GM18867 (cell line): ENCODE results near the gene PLPPR4.
"Not testable (repeated sequence)": the region's sequence is repeated elsewhere in the genome, so short reads cannot be mapped to it uniquely, and the experiment has no call there.

Experiments used
- ATAC-seq: cut with Tn5 transposase; IDR thresholded peaks from one replicate; pipeline ENCODE4 v1.9.1; 2021; ENCODE audit warnings: mild to moderate bottlenecking, moderate library complexity; ENCODE audit not compliant: unreplicated experiment

The PLPPR4 gene

GRCh38 chr1:99266726-99267125 lies 2.4 kb downstream of the PLPPR4 start:
- no peak for ATAC-seq

- no peak for ATAC-seq
These were observed 3.7 kb downstream of the PLPPR4 start for GRCh38 chr1:99268021-99268420.

GRCh38 chr1:99269321-99269720 lies 5.0 kb downstream of the PLPPR4 start:
- ATAC-seq: no peak

DNA sequence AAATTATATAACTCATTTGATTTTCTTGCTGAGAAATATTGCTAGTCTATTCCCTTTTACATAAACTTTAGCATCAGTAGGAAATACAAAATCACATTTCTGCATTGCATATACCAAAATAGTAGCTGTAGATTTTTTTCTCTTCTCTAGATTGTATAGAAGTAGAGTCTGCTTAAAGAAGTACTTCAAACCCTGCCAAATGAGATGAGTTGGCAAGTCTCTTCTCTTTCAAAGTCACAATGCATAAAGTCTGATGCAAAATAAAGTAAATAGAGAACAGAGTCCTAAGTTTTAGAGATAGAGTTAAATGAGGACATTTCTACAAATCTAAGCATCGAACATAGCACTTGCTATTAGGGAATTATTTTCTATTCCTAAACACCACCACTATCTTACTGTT lies 6.4 kb downstream of the PLPPR4 start:
- no peak for ATAC-seq

DNA sequence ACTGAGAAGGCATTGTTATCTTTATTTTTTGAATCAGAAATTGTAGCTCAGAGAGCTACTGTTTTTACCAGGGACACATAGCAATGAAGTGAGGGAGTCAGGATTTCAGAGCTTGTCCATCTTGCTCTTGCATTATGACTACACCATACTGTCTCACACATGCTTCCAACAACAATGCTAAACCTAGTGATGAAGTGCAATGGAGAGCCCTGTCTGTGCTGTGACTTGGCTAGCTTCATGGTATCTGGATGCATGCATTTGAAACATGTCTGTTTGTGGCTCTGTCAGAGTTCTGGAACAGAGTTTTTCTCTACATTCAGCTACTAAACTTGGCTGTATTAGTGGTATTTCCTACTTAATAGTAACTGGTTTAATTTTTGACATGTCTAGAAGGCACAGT lies 7.0 kb downstream of the PLPPR4 start:
- no peak for ATAC-seq

DNA sequence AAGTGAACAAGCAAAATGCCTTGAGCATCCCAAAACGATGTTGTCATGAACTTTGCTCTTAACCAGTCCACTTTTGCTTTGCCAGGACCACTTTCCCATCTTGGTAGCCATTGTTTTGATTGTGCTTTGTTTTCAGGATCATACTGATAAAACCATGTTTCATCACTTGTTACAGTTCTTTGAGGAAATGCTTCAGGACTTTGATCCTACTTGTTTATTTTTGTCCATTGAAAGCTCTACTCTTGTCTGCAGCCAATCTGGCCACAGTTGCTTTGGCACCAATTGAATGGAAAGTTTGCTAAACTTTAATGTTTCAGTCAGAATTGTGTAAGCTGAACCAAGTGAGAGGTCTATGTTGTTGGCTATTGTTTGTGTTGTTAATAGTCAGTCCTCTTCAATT lies 12.8 kb downstream of the PLPPR4 start:
- ATAC-seq: no peak

DNA sequence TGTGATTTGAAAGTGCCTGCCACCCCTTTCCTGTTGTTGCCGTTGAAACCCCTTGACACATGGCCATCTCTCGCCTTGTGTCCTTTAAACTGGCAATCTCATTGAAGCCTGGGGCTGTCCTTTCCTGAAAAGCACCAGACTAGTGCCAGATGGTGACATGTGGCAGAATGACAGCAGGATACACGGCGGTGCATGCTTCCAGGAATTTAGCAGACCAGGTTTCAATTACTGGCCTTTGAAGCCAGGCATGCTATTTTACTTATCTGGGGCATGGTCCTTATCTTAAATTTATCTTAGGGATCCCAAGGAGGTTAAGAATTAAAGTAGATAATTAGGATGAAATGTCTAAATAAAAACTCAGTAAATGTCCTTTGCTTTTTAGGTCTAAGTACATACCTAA lies 15.2 kb downstream of the PLPPR4 start:
- ATAC-seq: no peak

- ATAC-seq: no peak
These were observed 16.8 kb downstream of the PLPPR4 start for GRCh38 chr1:99281105-99281504.

GRCh38 chr1:99282536-99282935 lies 18.2 kb downstream of the PLPPR4 start:
- ATAC-seq: no peak

GRCh38 chr1:99283521-99283920 lies 19.2 kb downstream of the PLPPR4 start:
- not testable (repeated sequence) for ATAC-seq

DNA sequence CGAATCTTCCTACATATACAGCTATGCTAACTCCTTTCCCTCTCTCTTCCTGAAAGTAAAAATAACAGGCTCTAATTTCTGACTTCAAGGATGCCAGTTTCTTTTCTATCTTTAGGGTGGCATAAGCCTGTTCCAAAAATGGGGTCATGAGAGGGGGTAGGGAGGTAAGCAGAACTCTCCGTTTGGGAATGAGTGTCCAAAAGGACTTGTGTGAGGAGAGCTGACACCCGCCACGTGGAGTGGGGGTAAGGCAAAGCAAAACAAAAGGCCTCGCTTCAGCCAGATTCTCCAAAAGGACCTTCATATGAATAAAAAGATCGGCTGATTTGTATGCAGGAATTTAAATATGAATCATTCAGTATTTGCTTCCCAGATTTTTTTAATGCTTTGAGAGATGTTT lies 28.6 kb downstream of the PLPPR4 start:
- no peak for ATAC-seq

DNA sequence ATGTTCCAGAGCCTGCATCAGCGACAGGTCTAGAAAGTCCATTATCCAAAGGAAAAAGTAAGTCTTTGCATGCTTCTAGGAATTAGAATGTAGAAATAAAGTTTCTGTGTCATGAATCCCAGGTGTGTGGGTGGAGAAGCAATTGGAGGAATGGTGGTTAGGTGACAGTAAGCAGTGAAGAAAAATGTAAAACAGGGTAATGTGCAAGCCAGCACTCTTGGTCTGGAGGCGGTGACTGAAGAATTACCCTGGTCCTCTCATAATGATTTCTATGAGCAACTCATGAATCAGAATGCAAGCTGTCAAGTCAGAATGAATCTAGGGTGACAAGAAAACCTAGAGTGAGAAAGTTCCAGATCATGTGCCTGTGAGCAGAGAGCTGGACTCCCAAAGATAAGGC lies 33.6 kb downstream of the PLPPR4 start:
- no peak for ATAC-seq

DNA sequence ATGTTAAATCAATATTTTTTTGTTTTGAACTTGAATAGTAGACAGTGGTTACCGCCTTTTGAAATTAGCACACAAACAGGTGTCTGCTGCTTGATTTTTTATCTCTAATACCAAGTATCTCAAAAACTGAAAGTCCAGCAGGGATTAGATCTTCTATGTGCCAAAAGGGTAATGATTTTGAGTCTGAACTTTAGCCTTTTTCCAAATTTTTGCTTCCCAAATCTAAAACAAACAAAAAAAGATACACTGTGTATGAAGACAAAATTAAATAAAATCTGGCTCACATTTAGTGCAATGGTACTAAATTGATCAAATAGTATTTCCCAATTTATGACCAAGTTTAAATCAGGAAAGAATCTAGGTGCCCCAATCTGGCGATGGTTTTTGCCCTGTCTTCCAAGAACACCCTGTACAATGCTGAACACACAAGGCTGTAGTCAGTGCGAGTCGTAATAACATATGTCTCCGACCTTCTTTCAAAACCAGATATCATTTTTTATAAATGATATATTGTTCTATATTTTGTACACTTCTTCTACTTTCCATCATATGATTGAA lies 40.5 kb downstream of the PLPPR4 start:
- no peak for ATAC-seq

DNA sequence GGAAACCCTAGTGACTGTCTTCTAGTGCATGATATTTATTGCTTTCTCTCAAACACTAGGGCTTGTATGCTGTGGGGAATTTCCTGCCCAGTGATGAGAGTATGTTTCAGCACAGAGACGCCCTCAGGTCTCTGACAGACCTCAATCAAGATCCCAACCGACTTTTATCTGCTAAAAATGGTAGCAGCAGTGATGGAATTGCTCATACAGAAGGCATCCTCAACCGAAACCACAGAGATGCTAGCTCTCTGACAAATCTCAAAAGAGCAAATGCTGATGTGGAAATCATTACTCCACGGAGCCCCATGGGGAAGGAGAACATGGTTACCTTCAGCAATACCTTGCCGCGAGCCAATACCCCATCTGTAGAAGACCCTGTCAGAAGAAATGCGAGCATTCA lies 41.3 kb downstream of the PLPPR4 start:
- ATAC-seq: no peak

DNA sequence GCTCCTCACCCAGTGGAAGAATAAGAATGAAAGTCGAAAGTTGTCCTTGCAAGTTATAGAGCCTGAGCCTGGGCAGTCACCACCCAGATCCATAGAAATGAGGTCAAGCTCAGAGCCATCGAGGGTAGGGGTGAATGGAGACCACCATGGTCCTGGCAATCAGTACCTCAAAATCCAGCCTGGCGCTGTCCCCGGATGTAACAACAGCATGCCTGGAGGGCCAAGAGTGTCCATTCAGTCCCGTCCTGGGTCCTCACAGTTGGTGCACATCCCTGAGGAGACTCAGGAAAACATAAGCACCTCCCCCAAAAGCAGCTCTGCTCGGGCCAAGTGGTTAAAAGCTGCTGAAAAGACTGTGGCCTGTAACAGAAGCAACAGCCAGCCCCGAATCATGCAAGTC lies 41.8 kb downstream of the PLPPR4 start:
- no peak for ATAC-seq

DNA sequence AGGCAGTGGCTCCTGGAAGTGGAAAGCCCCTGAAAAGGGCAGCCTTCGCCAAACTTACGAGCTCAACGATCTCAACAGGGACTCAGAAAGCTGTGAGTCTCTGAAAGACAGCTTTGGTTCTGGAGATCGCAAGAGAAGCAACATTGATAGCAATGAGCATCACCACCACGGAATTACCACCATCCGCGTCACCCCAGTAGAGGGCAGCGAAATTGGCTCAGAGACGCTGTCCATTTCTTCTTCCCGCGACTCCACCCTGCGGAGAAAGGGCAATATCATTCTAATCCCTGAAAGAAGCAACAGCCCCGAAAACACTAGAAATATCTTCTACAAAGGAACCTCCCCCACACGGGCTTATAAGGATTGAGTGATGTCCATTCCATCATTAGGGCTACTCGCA lies 42.4 kb downstream of the PLPPR4 start:
- no peak for ATAC-seq

DNA sequence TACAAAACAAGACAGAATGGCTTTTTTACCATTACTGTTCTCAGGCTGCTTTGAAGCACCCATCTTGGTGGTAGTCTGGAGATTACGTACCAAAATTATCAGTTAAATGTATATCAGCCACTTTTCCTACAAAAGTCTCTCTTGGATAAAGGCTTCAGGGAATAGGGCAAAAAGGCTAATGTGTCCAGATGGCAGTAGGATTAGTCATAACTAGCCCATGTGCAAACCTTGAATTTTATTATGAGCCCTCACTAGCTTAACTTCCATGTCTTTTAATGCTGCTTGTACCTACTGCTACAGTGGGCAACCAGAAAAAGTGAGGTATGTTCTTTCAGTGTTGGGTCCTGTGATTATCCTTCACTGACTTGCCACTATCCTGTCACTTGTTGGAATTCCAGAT lies 51.0 kb downstream of the PLPPR4 start:
- ATAC-seq: no peak

DNA sequence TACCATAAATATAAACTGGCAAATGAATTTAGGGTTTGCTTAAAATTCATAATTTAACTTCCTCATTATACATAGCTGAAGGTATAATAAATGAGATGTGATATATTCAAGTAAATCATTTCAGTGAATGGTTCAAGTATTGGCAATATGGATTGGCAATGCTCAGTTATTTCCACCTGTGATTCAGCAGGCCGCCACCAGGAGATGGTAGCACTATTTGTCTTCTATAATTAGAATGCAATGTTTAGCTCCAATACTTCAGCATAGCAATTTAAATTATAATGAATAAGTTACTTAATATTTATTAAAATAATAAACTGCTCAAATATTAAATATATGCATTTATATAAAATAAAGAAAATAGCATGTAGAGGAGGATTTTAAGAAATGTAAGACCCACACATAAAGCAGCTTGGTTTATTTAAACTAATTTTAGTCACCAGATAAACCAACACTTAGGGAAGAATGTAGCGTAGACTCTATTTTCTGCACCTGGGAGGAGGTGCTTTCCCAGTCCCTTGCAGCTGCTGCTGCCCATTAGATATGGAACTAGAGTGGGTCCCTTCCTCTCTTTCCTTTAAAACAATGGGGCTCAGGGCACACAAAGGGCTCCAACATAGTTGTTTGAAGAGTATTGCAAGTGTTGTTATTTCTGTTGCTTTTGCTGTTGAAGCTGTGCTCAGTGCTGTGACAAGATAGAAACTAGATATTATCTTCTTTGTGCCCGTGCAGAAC lies 62.1 kb downstream of the PLPPR4 start:
- peak; percentile 56 for ATAC-seq

DNA sequence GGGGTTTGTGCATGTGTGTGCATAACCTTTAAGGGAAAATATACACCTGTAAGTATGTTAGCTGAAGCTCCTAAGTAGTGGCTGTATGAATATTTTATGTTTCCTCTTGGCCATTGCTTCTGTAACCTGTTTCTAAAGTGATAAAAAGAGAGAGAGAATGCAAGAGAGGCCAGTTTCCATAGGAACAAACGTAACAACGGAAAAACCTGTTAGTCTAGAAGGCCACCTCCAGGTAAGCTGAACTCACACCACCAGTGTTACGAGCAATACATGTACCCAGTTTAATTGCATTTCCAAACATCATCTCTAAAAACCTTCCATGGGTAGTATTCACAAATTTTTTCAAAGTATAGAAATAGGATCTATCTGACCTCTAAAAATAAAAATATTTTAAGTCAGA lies 63.1 kb downstream of the PLPPR4 start:
- ATAC-seq: no peak

- ATAC-seq: no peak
These were observed 63.9 kb downstream of the PLPPR4 start for GRCh38 chr1:99328171-99328570.

DNA sequence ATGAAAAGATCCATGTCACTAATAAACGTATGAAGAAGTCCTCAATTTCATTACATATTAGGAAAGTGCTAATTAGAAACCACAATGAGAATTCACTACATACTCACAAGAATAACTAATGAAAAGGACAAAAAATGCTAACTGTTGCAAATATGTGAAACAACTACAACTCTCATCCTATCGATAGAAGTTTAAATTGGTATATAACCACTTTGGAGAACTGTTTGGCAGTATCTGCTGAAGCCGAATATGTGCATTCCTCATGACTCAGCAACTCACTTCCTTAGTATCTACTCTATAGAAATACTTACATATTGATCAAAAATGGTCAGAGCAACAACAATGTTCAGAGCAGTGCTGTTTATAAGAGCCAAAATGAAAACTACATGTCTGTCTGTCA lies 66.8 kb downstream of the PLPPR4 start:
- no peak for ATAC-seq

GRCh38 chr1:99331636-99332035 lies 67.3 kb downstream of the PLPPR4 start:
- no peak for ATAC-seq

- ATAC-seq: no peak
These were observed 68.3 kb downstream of the PLPPR4 start for GRCh38 chr1:99332561-99332960.
